Ovary (tissue), 9 donors: Measurements from ENCODE around the gene SPRYD4. TPM values are rescaled to one million over a fixed set of nuclear protein-coding genes. Genes with fewer than 3 reads are reported as not detected.
"Not testable (repeated sequence)": the region's sequence is repeated elsewhere in the genome, so short reads cannot be mapped to it uniquely, and the experiment has no call there.

Experiments
- DNase-seq, 5 donors: peaks; one replicate each; pipeline ENCODE4 v3.0.0-alpha.2; 2019 to 2020
- H3K27ac ChIP-seq, 2 donors: fragments of 200-600 bp; one replicate each; pipeline versions ENCODE4 v1.5.1 to v1.8.0; 2019 to 2022
- H3K27me3 ChIP-seq: fragments of 200-600 bp; one replicate; pipeline ENCODE4 v1.8.0; 2022
- H3K36me3 ChIP-seq: fragments of 200-600 bp; sonication (generic); one replicate; pipeline ENCODE4 v1.5.1; 2019
- H3K4me1 ChIP-seq: one replicate; pipeline ENCODE4 v1.8.1; 2013; ENCODE audit warnings: mild to moderate bottlenecking, moderate library complexity; ENCODE audit not compliant: insufficient read depth
- H3K4me3 ChIP-seq: fragments of 200-600 bp; sonication (generic); one replicate; pipeline ENCODE4 v1.5.1; 2017
- H3K9me3 ChIP-seq, 2 donors: fragments of 200-600 bp in 1 of 2; sonication (generic) in 1 of 2; one replicate each; pipeline versions ENCODE4 v1.5.1 to v1.8.1; 2013 to 2019; ENCODE audit warnings: mild to moderate bottlenecking in 1 of 2, moderate library complexity in 1 of 2
- CTCF ChIP-seq, 3 donors: fragments of 450-650 bp in 2 of 3; fragments of 200-600 bp in 1 of 3; IDR thresholded peaks; one replicate each; pipeline versions ENCODE4 v1.5.1 to v1.8.0; 2016 to 2022; ENCODE audit warnings: antibody characterized with exemption in 3 of 3, mild to moderate bottlenecking in 1 of 3
- EP300 ChIP-seq: sonication (generic); formaldehyde crosslinking; IDR thresholded peaks from one replicate; pipeline ENCODE4 v1.6.1; 2017; ENCODE audit warnings: antibody characterized with exemption
- POLR2A ChIP-seq: fragments of 450-650 bp; IDR thresholded peaks from one replicate; pipeline ENCODE4 v1.6.1; 2017; ENCODE audit warnings: antibody characterized with exemption, mild to moderate bottlenecking, moderate library complexity
- WGBS, 3 donors: extraction: QIAGEN DNeasy Blood & Tissue Kit in 1 of 3; methylation state at CpG; one replicate each; pipeline versions ENCODE4 v1.1.5 to v1.1.7; 2013 to 2017; 5-methylcytosine and 5-hydroxymethylcytosine counted together
- intact Hi-C, 4 donors: fragments of 100-400 bp; cut with DNase I; formaldehyde crosslinking; loops; one replicate each; pipeline versions ENCODE4 v1.11.0 to v1.15.1; 2022 to 2023
- polyA plus RNA-seq, 2 donors: library from polyadenylated mRNA; stranded (reverse); fragments of 200-250 nt in 1 of 2; fragments of 350-450 nt in 1 of 2; fragmentation: Illumina TruSeq in 1 of 2; extraction: RNeasy Lipid Tissue Mini Kit (QIAGEN cat#74804) in 1 of 2; gene quantifications; one replicate each; pipeline ENCODE4 v1.2.3, GENCODE V29; 2013 to 2014
- total RNA-seq, 7 donors: library from RNA; depleted of rRNA in 2 of 7; stranded (reverse); fragments of >200 nt in 2 of 7; fragmentation: NEBNext Ultra II Directional in 3 of 7; extraction: Animal tissue kit (Norgen Biotek cat#: 25700) in 3 of 7; gene quantifications; one replicate each; pipeline versions ENCODE4 v1.1.0 to v1.2.4, GENCODE V29; 2016 to 2023
- donor health status: DM: no; HTN: no; CAD: no; lungs with moderate emphysema.
- donor health status: DM: no; HTN: no; CAD: no.
- donor health status: Bipolar disorder and iron deficiency.
- donor health status: DM: yes; HTN: yes; CAD: no.
- donor health status: DM: no; HTN: no; CAD: no.
- donor health status: DM: yes; HTN: yes; CAD: no.

SPRYD4 gene
- total and polyA plus RNA-seq, 9 donors = 1.4 to 4.1 (median 2.7) TPM

GRCh38 chr12:56494481-56494880, 26.1 kb downstream of the SPRYD4 start:
- H3K4me1 ChIP-seq, H3K27ac ChIP-seq, H3K27me3 ChIP-seq, H3K9me3 ChIP-seq, intact Hi-C loops, H3K36me3 ChIP-seq, DNase-seq, H3K4me3 ChIP-seq: not testable (repeated sequence)
- 91 to 96% (median 95%) methylated on average over 16 to 27 of the region's 27 CpGs for WGBS, 3 donors

GRCh38 chr12:56496704-56497103, 28.3 kb downstream of the SPRYD4 start:
- H3K36me3 ChIP-seq, H3K4me1 ChIP-seq, H3K4me3 ChIP-seq, H3K27ac ChIP-seq, intact Hi-C loops, H3K9me3 ChIP-seq, H3K27me3 ChIP-seq: not testable (repeated sequence)
- WGBS, 3 donors = 2 to 18% (median 3%) methylated on average over 16 to 17 of the region's 17 CpGs
- peak; percentile 55 to 75 (median 61) for DNase-seq

GRCh38 chr12:56498126-56498902, 29.9 kb downstream of the SPRYD4 start:
- H3K27ac ChIP-seq, intact Hi-C loops, H3K36me3 ChIP-seq, H3K9me3 ChIP-seq, H3K4me1 ChIP-seq, DNase-seq, H3K27me3 ChIP-seq, H3K4me3 ChIP-seq: not testable (repeated sequence)
- WGBS, 3 donors = 78 to 88% (median 83%) methylated on average over 14 of the region's 14 CpGs

DNA sequence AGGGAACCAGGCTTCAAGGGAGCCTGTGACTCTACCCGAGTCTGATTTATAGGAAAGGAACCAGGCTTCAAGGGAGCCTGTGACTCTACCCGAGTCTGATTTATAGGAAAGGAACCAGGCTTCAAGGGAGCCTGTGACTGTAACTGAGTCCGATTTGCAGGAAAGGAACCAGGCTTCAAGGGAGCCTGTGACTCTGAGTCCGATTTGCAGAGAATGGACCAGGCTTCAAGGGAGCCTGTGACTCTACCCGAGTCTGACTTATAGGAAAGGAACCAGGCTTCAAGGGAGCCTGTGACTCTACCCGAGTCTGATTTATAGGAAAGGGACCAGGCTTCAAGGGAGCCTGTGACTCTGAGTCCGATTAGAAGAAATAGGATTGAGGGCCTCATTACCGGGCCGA, 31.1 kb downstream of the SPRYD4 start:
- H3K27me3 ChIP-seq, H3K4me1 ChIP-seq, H3K4me3 ChIP-seq, H3K9me3 ChIP-seq, intact Hi-C loops, H3K27ac ChIP-seq, H3K36me3 ChIP-seq, DNase-seq: not testable (repeated sequence)
- WGBS, 3 donors = 55 to 69% (median 68%) methylated on average over 9 of the region's 9 CpGs

DNA sequence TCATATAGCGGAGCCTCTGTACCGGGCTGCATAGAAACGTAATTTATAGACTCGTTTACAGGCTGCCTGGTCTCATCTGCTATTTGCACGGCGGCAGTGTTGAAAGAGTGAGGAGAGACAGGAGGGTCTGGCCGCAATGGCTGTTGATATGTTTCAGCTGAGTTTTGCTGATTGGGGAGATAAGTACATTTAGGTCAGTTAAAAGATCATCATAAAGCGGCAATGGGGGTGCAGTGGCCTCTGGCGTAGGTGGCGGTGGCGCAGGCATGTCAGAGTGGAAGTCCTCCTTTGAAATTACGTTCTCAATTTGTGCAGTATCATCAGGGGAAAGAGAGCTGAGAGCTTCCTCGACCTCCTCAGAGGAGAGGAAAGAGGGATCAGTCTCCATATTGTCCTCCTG, 31.5 kb downstream of the SPRYD4 start:
- DNase-seq, intact Hi-C loops, H3K9me3 ChIP-seq, H3K36me3 ChIP-seq, H3K4me3 ChIP-seq, H3K27ac ChIP-seq, H3K27me3 ChIP-seq, H3K4me1 ChIP-seq: not testable (repeated sequence)
- 72 to 84% (median 79%) methylated on average over 13 of the region's 13 CpGs for WGBS, 3 donors

- no peaks in the 10 kb centered on the region for H3K36me3 ChIP-seq
- peaks cover 1% of the 10 kb centered on the region for H3K4me1 ChIP-seq
- H3K9me3 ChIP-seq = no peaks in the 10 kb centered on the region
- no peak overlapping the region for H3K4me3 ChIP-seq
- TF ChIP-seq POLR2A (no peak), CTCF (IDR thresholded peaks at IDR 0.05) (no peak), EP300 (no peak)
- DNase-seq = no peak
- no peak overlapping the region for H3K27ac ChIP-seq
- intact Hi-C loops = loop anchor here in 2 of 4 donors (5.0 kb wide), 2 partner anchors 62 to 77 kb away; no protein-coding TSS in a partner anchor
- WGBS, 3 donors = 89 to 90% (median 89%) methylated on average over 16 of the region's 16 CpGs
- H3K27me3 ChIP-seq = no peaks in the 10 kb centered on the region
These were observed 42.4 kb downstream of the SPRYD4 start for GRCh38 chr12:56510786-56511185.

DNA sequence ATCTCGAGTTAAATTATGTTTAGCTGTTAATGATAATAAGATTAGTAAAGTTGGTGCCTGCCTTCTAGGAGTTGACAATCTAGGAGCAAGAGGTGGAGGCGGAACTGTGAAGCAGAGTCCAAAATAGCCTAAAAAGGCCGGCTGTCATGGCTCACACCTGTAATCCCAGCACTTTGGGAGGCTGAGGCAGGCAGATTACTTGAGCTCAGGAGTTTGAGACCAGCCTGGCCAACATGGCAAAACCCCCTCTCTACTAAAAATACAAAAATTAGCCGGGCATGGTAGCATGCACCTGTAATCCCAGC, 45.6 kb downstream of the SPRYD4 start:
- H3K27ac ChIP-seq = not testable (repeated sequence)

More for the DNA sequence above, 45.6 kb downstream of the SPRYD4 start:
- not testable (repeated sequence) for H3K4me1 ChIP-seq, DNase-seq, H3K27me3 ChIP-seq, H3K4me3 ChIP-seq, H3K36me3 ChIP-seq, H3K9me3 ChIP-seq
- 38 to 46% (median 41%) methylated on average over 4 of the region's 4 CpGs for WGBS, 3 donors
- intact Hi-C loops = loop anchor here in 2 of 4 donors (5.0 kb wide), 2 partner anchors 58 to 73 kb away; no protein-coding TSS in a partner anchor
